Esophagus squamous epithelium (tissue), 5 donors: ENCODE results near the gene CHERP. TPM values are rescaled to one million over a fixed set of nuclear protein-coding genes. Genes with fewer than 3 reads are reported as not detected.

Experiments used
- DNase-seq: peaks from one replicate; lab custom pipeline; 2025; lab: John Stamatoyannopoulos, UW
- H3K27ac ChIP-seq, 4 donors: fragments of 200-600 bp; sonication (generic); one replicate each; pipeline ENCODE4 v1.5.1; 2016 to 2019; ENCODE audit warnings: mild to moderate bottlenecking in 1 of 4
- H3K27me3 ChIP-seq, 4 donors: fragments of 200-600 bp; sonication (generic); 1 replicate in 3 of 4; 2 replicates in 1 of 4; pipeline versions ENCODE4 v1.5.1 to v1.6.0; 2017 to 2021; ENCODE audit warnings: antibody characterized with exemption in 1 of 4
- H3K36me3 ChIP-seq, 3 donors: fragments of 200-600 bp; sonication (generic); one replicate each; pipeline ENCODE4 v1.5.1; 2016 to 2019
- H3K4me1 ChIP-seq, 3 donors: fragments of 200-600 bp; sonication (generic); one replicate each; pipeline ENCODE4 v1.5.1; 2017 to 2019
- H3K4me3 ChIP-seq, 4 donors: fragments of 200-600 bp; sonication (generic); 1 replicate in 3 of 4; 2 replicates in 1 of 4; pipeline ENCODE4 v1.5.1; 2016 to 2019; ENCODE audit warnings: mild to moderate bottlenecking in 2 of 4, moderate library complexity in 1 of 4
- H3K9me3 ChIP-seq, 3 donors: fragments of 200-600 bp; sonication (generic); one replicate each; pipeline ENCODE4 v1.5.1; 2016 to 2019
- POLR2A ChIP-seq, 4 donors: fragments of 450-650 bp; IDR thresholded peaks; one replicate each; pipeline ENCODE4 v1.6.1; 2017; ENCODE audit warnings: antibody characterized with exemption in 4 of 4, mild to moderate bottlenecking in 4 of 4, moderate library complexity in 3 of 4
- WGBS, 2 donors: methylation state at CpG; one replicate each; pipeline ENCODE4 v1.1.5; 2018; 5-methylcytosine and 5-hydroxymethylcytosine counted together
- intact Hi-C: fragments of 100-400 bp; cut with DNase I; formaldehyde crosslinking; loops from one replicate; pipeline ENCODE4 v1.15.0; 2022
- total RNA-seq, 4 donors: library from RNA; depleted of rRNA; stranded (reverse); fragments of >200 nt; gene quantifications; one replicate each; pipeline ENCODE4 v1.1.0, GENCODE V29; 2016
- TF ChIP-seq, protein P1 (sequence below), 6 experiments: fragments of 450-650 bp in 4 of 6; fragments of 200-600 bp in 2 of 6; sonication (generic) in 2 of 6; IDR thresholded peaks; one replicate each; pipeline ENCODE4 v1.5.1; 2016 to 2019; ENCODE audit warnings: antibody characterized with exemption in 6 of 6, mild to moderate bottlenecking in 4 of 6, moderate library complexity in 4 of 6
- donor health status: DM: yes; HTN: yes; CAD: no.

CHERP gene
- total RNA-seq, 4 donors from 2014 or later: 5.5 to 11.8 (median 9.6) TPM

DNA sequence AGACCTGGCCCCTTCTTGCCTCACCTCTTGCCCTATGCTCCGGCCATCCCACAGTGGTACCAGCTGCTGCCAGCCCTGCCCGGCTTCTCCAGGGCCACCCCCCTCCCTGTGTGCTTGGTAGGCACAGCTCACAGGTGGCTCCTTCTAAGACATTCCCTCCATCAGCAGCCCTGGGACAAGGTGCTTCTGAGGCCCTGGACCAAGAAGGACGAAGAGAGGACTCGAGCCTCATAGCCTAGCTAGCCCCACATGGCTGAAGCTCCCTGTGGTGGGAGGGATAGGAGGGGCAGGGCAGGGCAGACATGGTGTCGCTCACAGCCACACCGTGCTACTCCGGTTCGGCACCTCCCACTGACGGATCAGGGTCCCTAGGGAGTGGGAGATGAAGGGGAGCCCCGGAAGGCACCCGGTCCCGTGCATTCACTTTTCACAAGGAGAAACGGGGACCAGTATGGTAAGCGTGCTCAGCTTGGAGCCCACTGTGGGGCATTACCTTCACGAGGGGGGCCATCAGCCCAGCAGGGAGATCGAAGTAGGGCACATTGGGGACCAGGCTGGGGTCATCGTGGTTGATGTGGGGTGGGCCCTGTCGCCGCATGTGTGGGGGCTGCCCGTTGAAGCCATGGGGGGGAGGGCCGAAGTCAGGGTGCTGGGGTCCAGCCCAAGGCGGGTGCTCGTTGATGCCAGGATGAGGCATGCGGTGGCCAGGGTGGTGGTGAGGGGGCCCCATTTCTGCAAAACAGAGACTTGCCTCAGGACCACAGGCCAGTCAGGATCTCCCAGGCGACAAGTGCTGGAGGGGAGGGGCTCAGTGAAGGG, 19.5 kb downstream of the CHERP start:
- Histone ChIP-seq H3K36me3 (peaks cover 66 to 100% (median 83%) of the 10 kb centered on the region in 3 donors), H3K4me3 (no peak overlapping the region), H3K27me3 (no peaks in the 10 kb centered on the region), H3K27ac (no peak overlapping the region), H3K9me3 (no peaks in the 10 kb centered on the region), H3K4me1 (peaks cover 0 to 9% (median 0%) of the 10 kb centered on the region in 3 donors)
- intact Hi-C loops: no loop called here
- WGBS, 2 donors: 92 to 95% methylated on average over 8 to 17 of the region's 25 CpGs
- TF ChIP-seq POLR2A (IDR thresholded peaks at IDR 0.05): no peak
- TF ChIP-seq, protein P1, sequence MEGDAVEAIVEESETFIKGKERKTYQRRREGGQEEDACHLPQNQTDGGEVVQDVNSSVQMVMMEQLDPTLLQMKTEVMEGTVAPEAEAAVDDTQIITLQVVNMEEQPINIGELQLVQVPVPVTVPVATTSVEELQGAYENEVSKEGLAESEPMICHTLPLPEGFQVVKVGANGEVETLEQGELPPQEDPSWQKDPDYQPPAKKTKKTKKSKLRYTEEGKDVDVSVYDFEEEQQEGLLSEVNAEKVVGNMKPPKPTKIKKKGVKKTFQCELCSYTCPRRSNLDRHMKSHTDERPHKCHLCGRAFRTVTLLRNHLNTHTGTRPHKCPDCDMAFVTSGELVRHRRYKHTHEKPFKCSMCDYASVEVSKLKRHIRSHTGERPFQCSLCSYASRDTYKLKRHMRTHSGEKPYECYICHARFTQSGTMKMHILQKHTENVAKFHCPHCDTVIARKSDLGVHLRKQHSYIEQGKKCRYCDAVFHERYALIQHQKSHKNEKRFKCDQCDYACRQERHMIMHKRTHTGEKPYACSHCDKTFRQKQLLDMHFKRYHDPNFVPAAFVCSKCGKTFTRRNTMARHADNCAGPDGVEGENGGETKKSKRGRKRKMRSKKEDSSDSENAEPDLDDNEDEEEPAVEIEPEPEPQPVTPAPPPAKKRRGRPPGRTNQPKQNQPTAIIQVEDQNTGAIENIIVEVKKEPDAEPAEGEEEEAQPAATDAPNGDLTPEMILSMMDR (IDR thresholded peaks at IDR 0.05): no peak
- DNase-seq: no peak

- H3K4me1 ChIP-seq: peaks cover 0 to 2% (median 0%) of the 10 kb centered on the region in 3 donors
- no peak overlapping the region for H3K27ac ChIP-seq
- WGBS, 2 donors: 91 to 96% methylated on average over 6 to 9 of the region's 10 CpGs
- no peaks in the 10 kb centered on the region for H3K27me3 ChIP-seq
- TF ChIP-seq, protein P1 (IDR thresholded peaks at IDR 0.05): no peak
- TF ChIP-seq POLR2A (IDR thresholded peaks at IDR 0.05): no peak
- no peak overlapping the region for H3K4me3 ChIP-seq
- no peaks in the 10 kb centered on the region for H3K9me3 ChIP-seq
- no peak for DNase-seq
- intact Hi-C loops: no loop called here
- peaks cover 67 to 100% (median 83%) of the 10 kb centered on the region in 3 donors for H3K36me3 ChIP-seq
Observed at GRCh38 chr19:16521715-16522289, 20.4 kb downstream of the CHERP start.

DNA sequence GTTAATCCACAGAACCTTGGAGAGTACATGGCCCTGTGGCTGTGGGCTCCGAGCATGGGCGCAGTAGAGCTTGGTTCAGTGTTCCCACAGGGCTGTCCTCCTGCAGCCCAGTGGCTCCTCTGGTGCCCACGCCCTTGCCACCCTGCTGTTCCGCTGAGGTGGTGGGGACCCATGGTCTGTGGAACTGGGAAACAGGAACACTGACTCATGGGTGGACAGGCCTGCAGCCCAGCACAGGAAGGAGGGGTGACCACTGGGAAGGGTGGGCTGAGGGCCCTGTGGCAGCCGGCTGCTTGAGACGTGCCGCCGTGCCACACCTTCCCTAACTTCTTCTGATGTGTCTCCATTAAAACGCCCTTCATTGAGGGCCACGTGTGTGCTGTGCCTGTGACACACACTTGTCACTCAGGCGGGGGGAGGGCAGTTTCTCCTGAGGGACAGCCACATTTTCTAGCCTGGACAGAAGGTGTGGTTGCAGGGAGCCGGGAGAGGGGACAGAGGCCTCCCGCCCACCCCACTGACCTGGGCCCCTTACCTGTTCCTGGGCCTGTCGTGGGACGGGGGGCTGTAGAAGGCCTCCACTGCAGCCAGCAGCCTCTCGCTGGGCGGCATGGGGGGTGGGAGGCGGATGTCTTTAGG, 21.1 kb downstream of the CHERP start:
- intact Hi-C loops: no loop called here
- no peaks in the 10 kb centered on the region for H3K4me1 ChIP-seq
- no peak overlapping the region for H3K4me3 ChIP-seq
- H3K9me3 ChIP-seq: no peaks in the 10 kb centered on the region
- no peaks in the 10 kb centered on the region for H3K27me3 ChIP-seq
- H3K27ac ChIP-seq: no peak overlapping the region
- no peak for DNase-seq
- peaks cover 66 to 100% (median 77%) of the 10 kb centered on the region in 3 donors for H3K36me3 ChIP-seq
- TF ChIP-seq, protein P1 (IDR thresholded peaks at IDR 0.05): no peak
- no peak for TF ChIP-seq POLR2A (IDR thresholded peaks at IDR 0.05)
- WGBS, 2 donors: 30% methylated on average over 2 of the region's 18 CpGs; no CpG with 5 or more reads in 1 of the 2 donors

DNA sequence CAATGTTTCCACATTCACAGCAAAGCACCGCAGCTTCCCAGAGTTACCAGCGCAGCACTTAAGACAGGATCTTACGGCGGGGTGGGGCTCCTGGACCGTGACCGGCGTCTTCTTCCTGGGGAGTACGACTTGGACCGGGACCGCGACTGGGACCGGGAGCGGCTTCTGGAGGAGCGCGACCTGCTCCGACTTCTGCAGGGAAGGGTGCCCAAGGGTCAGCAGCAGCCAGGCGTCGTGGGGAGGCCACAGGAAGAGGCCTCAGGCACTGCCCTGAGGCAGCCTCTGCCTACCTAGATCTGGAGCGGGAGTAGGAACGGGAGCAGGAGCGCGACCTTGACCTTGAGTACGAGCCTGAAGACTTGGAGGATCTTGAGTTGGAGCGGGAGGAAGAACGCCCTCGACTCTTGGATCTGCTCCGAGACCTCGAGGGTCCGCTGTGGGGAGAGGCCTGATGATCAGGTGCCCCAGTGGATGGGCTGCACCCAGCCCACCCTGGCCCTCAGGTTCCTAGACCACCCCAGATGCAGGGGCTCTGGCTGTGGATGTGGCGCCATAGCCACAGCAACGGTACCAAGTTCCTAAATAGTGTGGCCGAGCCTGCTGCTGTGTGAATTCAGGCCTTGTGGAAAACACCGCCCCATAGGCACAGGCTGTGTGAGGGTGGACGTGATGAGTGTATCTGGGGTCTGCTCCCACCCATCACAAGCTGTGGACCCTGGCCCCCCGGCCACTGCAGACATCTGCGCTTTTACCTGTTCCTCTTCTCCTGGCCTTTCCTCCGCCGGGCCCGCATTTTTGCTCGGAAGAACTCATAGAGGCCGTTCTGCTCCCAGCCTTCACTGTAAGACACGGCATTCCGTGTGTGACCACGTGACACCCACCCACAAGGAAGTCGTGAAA, 21.9 kb downstream of the CHERP start:
- no peak for DNase-seq
- H3K9me3 ChIP-seq: no peaks in the 10 kb centered on the region
- intact Hi-C loops: no loop called here
- peaks cover 58 to 100% (median 72%) of the 10 kb centered on the region in 3 donors for H3K36me3 ChIP-seq
- H3K4me3 ChIP-seq: no peak overlapping the region
- TF ChIP-seq, protein P1 (IDR thresholded peaks at IDR 0.05): no peak
- TF ChIP-seq POLR2A (IDR thresholded peaks at IDR 0.05): no peak
- no peaks in the 10 kb centered on the region for H3K27me3 ChIP-seq
- H3K4me1 ChIP-seq: no peaks in the 10 kb centered on the region
- 85 to 86% methylated on average over 12 of the region's 45 CpGs for WGBS, 2 donors
- H3K27ac ChIP-seq: no peak overlapping the region
